Memory B cell (primary cell): ENCODE measurements around the gene SORCS2.

Source experiments
- ATAC-seq: fragments of 150-1000 bp; cut with Tn5 transposase; 2 replicates; pipeline ENCODE4 v1.10.0; 2021; ENCODE audit warnings: low read depth, mild to moderate bottlenecking, moderate library complexity
- DNase-seq, 2 donors: peaks; one replicate each; pipeline ENCODE4 v3.0.0; 2022; ENCODE audit warnings: low spot score in 2 of 2
- H3K27ac Mint-ChIP-seq: one replicate; pipeline ENCODE4 v1.8.0; 2022; ENCODE audit warnings: mild to moderate bottlenecking, moderate library complexity, mixed read lengths
- H3K27me3 Mint-ChIP-seq: one replicate; pipeline ENCODE4 v1.8.0; 2022; ENCODE audit warnings: mixed read lengths
- H3K36me3 Mint-ChIP-seq: one replicate; pipeline ENCODE4 v1.8.0; 2022; ENCODE audit warnings: mild to moderate bottlenecking, mixed read lengths
- H3K4me1 Mint-ChIP-seq: one replicate; pipeline ENCODE4 v1.8.0; 2022; ENCODE audit warnings: mixed read lengths
- H3K4me3 Mint-ChIP-seq: one replicate; pipeline ENCODE4 v1.8.0; 2022; ENCODE audit warnings: mild to moderate bottlenecking, moderate library complexity, mixed read lengths
- H3K9me3 Mint-ChIP-seq: one replicate; pipeline ENCODE4 v1.8.0; 2022; ENCODE audit warnings: mixed read lengths

SORCS2 gene

DNA sequence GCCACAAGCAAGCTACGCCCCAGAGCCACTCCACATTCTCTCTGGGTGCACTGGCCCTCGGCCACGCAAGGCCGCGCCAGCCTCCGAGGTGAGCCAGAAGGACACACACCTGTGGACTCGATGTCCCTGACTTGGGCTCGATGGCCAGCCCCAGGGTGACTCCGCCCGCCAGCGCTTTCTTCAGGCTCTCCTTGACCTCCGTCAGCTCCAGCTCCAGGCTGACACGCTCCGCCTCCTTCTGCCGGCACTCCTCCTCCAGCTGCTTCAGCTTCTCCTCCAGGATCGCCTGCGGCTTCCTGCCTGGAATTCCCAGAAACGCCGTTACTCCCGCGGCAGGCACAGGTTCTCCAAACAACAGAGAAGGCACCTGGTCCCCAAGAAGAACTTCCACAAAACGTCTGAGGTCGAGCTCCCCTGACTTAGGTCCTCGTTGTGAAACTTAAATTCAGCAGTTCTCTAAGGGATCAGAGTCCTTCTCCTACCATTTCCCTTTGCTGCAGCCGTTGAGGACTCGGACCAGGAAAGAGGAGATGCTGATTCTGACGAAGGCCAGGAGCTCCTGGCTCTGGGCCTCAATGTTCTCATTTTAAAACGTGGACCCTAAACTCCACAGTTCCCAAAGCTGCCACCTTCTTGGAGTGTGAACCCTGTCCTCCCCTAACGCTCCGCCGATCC is 580.5 kb downstream of the SORCS2 start:
- Mint-ChIP-seq H3K4me3 (no peak overlapping the region), H3K36me3 (no peaks in the 10 kb centered on the region), H3K27ac (no peak overlapping the region), H3K4me1 (peaks cover 9% of the 10 kb centered on the region), H3K9me3 (no peaks in the 10 kb centered on the region), H3K27me3 (peaks cover 18% of the 10 kb centered on the region)
- no peak for DNase-seq
- ATAC-seq: no peak

DNA sequence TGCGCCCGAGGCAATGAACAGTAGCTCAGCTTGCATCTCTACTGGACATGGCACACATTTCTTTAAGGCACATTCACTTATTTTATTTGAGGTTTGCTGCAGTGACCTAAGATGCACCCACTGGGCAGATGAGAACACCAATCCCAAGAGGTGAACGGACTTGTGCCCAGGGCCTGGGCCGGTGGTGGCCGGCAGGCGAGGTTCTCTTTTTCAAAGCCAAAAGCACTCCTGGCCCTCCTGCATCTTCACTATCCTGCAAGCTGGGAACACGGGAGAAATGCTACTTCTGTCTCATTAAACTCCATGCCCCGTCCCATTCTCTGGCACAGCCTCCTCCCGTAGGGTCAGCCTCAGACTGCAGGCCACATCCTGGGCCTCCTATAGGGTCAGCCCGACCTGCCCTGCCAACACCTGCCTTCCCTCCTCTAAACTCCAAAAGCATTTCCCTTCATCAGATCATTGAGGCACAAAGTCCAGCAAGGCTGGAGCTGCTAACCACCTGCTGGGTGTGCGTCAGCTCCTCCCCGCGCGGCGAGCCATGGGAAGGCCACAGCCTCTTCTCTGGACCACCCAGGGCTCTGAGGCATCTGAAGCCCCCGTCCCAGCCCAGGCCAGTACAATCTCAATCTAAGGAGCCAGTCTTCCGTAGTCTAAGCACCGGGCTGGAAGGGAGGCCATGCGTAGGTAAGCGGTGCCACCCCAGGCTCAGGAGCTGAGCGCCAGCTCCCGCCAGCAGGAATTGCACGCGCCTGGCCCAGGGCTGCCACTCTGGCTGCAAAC is 581.3 kb downstream of the SORCS2 start:
- Mint-ChIP-seq H3K36me3 (no peaks in the 10 kb centered on the region), H3K27me3 (peaks cover 18% of the 10 kb centered on the region), H3K9me3 (no peaks in the 10 kb centered on the region), H3K27ac (no peak overlapping the region), H3K4me1 (peaks cover 9% of the 10 kb centered on the region), H3K4me3 (no peak overlapping the region)
- DNase-seq: no peak
- ATAC-seq: no peak

DNA sequence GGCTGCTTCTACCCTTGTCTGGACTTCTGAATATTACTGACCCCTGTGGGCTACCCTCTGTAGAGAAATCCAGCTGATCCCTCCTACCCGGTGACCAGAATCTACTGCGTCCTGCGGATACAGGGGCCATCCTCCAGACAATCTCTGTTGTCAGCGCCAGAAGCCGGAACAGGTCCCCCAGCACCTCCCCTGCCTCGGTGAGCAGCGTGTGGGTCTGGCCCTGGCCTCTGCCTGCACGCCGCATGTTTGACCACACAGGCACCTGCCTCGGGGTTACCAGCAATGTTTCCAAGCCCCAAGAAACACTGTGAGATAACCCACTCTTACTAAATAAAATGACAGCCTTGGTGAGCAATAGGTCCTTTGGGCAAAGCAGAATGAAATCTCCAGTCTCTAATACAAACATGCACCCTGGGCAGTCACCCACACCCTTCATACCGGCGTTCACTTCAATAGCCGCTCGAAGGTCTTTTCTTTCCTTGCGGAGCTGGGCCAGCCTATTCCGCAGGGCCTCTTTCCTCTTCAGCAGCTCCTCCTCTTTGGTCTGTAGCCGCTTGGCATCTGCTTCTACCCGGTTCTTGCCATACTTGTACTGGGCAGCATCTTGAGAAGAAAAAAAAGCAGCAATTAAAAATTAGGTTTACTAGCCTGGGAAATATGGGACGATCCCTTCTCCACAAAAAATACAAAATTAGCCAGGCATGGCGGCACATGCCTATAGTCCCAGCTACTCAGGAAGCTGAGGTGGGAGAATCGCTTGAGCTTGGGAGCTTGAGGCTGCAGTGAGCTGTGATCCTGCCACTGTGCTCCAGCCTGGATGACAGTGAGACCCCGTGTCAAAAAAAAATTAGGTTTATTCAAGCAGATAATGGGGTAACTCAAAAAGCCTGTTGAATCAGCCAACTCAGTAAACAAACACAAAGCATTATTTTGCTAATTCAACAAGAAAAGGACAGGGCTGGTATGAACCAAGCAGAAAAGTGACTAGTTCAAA is 582.3 kb downstream of the SORCS2 start:
- H3K27me3 Mint-ChIP-seq: peaks cover 18% of the 10 kb centered on the region
- no peaks in the 10 kb centered on the region for H3K9me3 Mint-ChIP-seq
- no peaks in the 10 kb centered on the region for H3K36me3 Mint-ChIP-seq
- no peak overlapping the region for H3K4me3 Mint-ChIP-seq
- H3K4me1 Mint-ChIP-seq: peaks cover 9% of the 10 kb centered on the region
- no peak for ATAC-seq
- no peak for DNase-seq
- no peak overlapping the region for H3K27ac Mint-ChIP-seq

DNA sequence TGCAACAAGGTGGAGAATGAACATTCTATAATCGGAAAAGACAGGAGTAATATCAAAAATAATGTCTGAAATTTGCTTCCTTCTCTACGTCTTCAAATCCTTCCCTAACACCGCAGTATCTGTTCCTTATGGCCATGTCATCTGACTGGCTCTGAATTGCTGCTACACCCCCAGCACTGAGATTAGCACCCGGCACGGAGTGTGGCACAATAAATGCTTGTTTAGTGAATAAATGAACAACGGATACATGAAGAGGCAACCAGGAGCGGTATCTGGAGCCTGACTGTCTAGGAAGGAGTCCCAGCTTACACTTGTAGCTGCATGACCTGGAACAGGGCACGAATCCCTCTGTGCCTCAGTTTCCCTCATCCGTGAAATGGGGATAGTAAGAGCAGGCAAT is 583.1 kb downstream of the SORCS2 start:
- peaks cover 4% of the 10 kb centered on the region for H3K4me1 Mint-ChIP-seq
- H3K27me3 Mint-ChIP-seq: peaks cover 10% of the 10 kb centered on the region
- H3K4me3 Mint-ChIP-seq: no peak overlapping the region
- H3K9me3 Mint-ChIP-seq: no peaks in the 10 kb centered on the region
- H3K36me3 Mint-ChIP-seq: no peaks in the 10 kb centered on the region
- DNase-seq: no peak
- no peak for ATAC-seq
- H3K27ac Mint-ChIP-seq: no peak overlapping the region

DNA sequence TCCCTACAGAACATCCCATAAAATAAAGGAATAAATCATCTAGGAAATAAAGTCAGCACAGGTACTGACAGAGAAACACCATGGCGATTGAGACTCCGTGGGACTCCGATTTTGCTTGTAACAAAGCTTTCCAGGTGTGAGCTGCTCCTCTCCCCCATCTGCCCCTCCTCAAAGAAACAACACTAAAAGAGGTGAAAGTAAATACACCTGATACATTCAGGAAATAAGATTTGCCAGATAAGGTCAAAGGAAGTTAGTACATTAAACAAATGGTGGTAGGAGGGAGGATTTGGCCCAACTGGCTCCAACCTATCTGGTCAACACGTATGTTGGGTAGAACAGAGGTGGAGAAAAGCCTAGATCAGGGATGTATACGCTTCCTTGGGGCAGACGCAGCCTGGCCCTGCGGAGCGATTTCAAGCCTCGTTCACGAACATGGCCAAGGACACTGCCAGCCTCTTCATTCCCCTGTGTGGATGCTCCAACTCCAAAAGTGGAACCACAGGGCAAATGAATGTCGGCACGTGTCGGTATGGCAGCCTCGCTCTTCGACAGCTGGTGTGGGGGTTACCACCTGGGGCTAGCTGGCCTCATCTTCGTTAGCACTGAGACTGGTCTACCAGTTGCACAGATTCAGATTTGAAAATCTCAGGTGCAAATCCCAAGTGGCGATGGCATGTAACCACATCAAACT is 584.8 kb downstream of the SORCS2 start:
- DNase-seq: no peak
- no peak overlapping the region for H3K27ac Mint-ChIP-seq
- ATAC-seq: no peak
- H3K36me3 Mint-ChIP-seq: no peaks in the 10 kb centered on the region
- peaks cover 6% of the 10 kb centered on the region for H3K27me3 Mint-ChIP-seq
- H3K9me3 Mint-ChIP-seq: no peaks in the 10 kb centered on the region
- H3K4me1 Mint-ChIP-seq: no peaks in the 10 kb centered on the region
- H3K4me3 Mint-ChIP-seq: no peak overlapping the region

DNA sequence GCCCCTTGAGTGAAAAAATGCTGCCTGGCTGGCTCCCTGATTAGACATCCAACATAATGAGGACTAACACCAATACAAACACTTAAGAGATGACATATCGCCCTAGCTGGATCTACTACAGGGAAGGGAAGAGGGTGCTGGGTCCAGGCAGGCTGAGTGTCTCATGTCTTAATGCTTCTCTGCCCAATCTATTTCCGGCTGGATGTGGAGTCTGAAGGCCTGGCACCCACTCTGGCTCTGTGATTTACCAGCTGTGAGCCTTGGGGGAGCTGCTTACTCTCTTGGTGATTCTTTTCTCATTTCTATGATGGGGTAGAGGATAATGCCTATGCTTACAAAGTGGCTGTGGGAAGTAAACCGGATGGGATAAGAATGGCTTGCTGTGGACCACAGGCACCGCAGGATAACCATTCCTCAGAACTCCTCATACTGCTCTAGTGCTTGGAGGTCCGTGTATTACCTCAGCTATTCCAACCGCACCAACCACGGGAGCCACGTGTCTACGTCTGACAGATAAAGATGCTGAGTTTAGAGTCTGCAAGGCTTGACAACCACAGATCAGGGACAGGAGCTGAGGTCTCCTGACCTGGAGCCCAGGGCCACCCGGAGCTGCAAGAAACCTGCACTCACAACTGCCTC is 585.7 kb downstream of the SORCS2 start:
- no peak for DNase-seq
- no peaks in the 10 kb centered on the region for H3K9me3 Mint-ChIP-seq
- H3K4me1 Mint-ChIP-seq: no peaks in the 10 kb centered on the region
- no peak for ATAC-seq
- H3K4me3 Mint-ChIP-seq: no peak overlapping the region
- H3K27ac Mint-ChIP-seq: no peak overlapping the region
- H3K36me3 Mint-ChIP-seq: no peaks in the 10 kb centered on the region
- H3K27me3 Mint-ChIP-seq: peaks cover 6% of the 10 kb centered on the region

DNA sequence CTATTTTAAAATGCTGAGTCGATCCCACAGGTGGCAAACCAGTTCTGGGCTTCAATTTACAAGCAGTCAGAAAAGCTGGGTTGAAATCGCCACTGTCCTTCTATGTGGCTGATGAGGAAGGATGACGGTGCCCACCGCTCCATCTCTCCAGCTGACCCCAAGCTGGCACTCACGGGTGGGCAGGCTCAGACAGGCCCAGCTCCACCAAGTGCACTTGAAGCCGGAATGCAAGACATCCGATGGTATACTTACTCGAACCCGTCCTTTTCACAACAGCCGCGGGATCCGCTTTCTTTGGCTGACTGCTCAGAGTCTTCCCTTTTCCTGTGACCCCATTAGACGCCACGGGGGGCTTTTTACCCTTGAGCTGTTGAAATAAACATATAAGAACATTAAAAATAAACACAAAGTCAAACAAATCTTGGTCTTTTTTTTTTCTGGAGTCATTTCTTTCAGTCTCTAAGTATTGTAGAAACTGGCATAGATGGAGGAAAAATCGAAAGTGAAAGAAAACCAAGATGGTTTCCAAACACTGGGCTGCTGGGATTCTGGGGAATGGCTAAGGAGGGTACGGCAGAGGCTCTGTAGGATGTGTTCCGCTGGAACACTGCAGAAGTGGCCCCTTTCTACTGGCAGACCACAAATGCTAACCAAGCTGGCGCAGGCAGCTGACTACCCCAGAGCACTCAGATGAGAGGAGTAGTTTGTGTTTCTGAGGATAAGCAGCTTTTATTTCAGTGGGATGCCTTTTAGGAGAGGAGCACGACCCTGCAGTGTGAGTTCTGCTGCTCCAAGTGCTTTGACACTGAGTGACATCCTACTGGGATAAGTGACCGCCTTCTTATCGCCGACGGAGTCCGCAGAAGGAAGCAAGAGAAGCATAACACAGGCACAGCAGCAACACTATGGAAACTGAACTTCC is 586.4 kb downstream of the SORCS2 start:
- no peak for DNase-seq
- Mint-ChIP-seq H3K27me3 (peaks cover 5% of the 10 kb centered on the region), H3K36me3 (no peaks in the 10 kb centered on the region), H3K4me3 (no peak overlapping the region), H3K4me1 (no peaks in the 10 kb centered on the region), H3K9me3 (no peaks in the 10 kb centered on the region), H3K27ac (no peak overlapping the region)
- ATAC-seq: no peak

DNA sequence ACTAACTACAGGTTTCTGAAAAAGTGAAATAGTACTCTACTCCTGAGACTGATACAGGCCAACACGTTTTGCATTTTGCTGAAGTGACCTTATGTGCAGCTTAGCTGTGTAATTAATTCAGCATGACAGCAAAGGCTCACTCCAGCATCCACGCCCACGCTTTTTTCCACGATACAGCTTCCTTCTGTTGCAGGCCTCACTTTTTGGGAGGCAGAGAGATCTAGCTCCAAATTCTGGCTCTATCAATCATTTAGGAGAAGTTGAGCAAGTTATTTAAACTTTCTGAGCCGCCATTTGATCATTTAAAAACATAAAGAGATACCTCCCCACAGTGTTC is 587.1 kb downstream of the SORCS2 start:
- DNase-seq: no peak
- Mint-ChIP-seq H3K27ac (no peak overlapping the region), H3K4me1 (no peaks in the 10 kb centered on the region)

DNA sequence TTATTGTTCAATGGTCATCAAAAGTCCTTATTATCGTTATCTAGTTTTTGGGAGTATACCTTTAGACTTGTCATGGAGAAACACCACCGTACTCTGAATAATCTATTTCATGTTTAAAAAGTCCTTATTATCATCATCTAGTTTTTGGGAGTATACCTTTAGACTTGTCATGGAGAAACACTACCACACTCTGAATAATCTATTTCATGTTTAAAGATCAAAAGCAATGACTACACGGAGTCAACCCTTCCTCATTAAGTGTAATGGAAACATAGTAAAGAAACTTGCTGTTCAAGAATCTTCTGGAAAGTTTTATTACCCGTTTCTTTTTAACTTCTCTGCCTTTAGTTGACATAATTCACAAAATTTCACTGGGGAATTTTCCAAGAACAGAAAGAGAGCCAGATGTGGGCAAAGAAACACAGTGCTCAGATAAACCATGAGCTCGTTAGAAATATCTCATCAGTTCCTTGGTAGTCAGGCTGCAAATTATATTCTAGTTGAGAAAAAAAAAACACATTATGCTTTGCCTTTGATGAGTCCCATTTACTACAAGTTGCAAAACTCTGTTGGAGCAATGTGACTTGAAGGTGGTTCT is 588.5 kb downstream of the SORCS2 start:
- Mint-ChIP-seq H3K36me3 (no peaks in the 10 kb centered on the region), H3K4me3 (no peak overlapping the region), H3K27me3 (peaks cover 5% of the 10 kb centered on the region), H3K4me1 (no peaks in the 10 kb centered on the region), H3K9me3 (no peaks in the 10 kb centered on the region), H3K27ac (no peak overlapping the region)
- DNase-seq (no peak), ATAC-seq (no peak)

More for the DNA sequence above, 587.1 kb downstream of the SORCS2 start:
- no peaks in the 10 kb centered on the region for H3K36me3 Mint-ChIP-seq
- H3K4me3 Mint-ChIP-seq: no peak overlapping the region
- H3K27me3 Mint-ChIP-seq: peaks cover 5% of the 10 kb centered on the region
- no peaks in the 10 kb centered on the region for H3K9me3 Mint-ChIP-seq
- ATAC-seq: no peak

DNA sequence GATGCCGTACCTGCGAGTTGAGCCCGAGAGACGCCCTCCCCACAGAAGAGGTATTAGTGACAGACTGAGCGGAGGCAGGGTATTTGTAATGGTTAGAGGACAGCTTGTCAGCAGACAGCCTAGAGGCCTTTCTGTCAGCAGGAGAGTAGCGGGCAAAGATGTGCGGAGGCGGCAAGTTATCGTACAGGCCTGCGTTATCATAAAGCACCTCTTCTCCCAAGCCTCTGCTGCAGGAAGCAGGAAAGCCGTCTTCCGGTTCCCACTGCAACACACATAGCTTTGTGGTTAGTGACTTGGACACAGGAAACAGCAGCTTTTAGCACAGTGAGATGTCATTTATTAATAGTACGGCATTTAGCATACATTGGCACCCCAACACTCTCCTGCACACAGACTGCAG is 589.0 kb downstream of the SORCS2 start:
- Mint-ChIP-seq H3K36me3 (no peaks in the 10 kb centered on the region), H3K27me3 (peaks cover 4% of the 10 kb centered on the region), H3K4me1 (no peaks in the 10 kb centered on the region), H3K9me3 (no peaks in the 10 kb centered on the region), H3K4me3 (no peak overlapping the region), H3K27ac (no peak overlapping the region)
- no peak for ATAC-seq
- DNase-seq: no peak

DNA sequence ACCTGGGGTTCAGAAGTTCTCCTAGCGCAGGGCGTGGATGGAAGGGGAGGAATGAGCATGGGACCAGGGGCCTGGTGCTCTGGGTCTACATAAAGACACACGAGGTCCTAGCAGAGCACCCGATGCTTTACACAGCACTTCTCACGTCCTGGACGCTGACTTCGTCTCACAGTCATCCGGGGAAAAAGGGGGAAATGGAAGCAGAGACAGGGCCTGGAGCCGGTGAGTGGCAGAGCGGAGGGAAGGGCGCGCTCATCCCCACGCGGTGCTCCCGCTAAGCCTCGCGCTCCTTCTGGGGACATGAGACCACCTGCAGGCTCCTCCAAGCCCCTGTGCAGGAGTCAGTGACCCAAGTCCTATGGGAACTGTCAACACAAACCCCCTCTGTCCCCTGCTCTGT is 589.7 kb downstream of the SORCS2 start:
- no peak overlapping the region for H3K27ac Mint-ChIP-seq
- no peaks in the 10 kb centered on the region for H3K4me1 Mint-ChIP-seq
- DNase-seq (no peak), ATAC-seq (no peak)
- no peaks in the 10 kb centered on the region for H3K36me3 Mint-ChIP-seq
- peaks cover 2% of the 10 kb centered on the region for H3K27me3 Mint-ChIP-seq
- no peaks in the 10 kb centered on the region for H3K9me3 Mint-ChIP-seq
- no peak overlapping the region for H3K4me3 Mint-ChIP-seq

DNA sequence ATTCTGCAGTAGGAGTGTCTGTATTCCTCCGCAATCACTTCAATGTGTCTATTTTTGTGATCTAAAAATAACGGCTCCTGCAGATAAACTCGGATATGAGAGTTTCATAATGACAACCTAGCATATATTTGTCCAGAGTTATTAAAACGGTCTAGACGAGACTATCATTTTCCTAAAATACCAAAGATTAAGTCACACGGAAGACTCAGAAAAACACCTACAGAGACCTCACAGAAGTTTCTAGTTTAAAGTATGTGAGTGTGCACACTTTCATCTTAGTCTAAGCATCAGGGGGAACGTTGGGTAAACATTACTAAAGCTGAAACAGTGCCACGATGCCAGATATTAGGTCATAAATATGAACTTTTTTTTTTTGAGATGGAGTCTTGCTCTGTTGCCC is 590.4 kb downstream of the SORCS2 start:
- DNase-seq (no peak), ATAC-seq (no peak)
- peaks cover 2% of the 10 kb centered on the region for H3K27me3 Mint-ChIP-seq
- H3K4me3 Mint-ChIP-seq: no peak overlapping the region
- H3K27ac Mint-ChIP-seq: no peak overlapping the region
- H3K4me1 Mint-ChIP-seq: no peaks in the 10 kb centered on the region
- no peaks in the 10 kb centered on the region for H3K36me3 Mint-ChIP-seq
- H3K9me3 Mint-ChIP-seq: no peaks in the 10 kb centered on the region
